Measurements from ENCODE around the gene HARBI1. TPM values are rescaled to one million over a fixed set of nuclear protein-coding genes. Genes with fewer than 3 reads are reported as not detected.

HARBI1 gene
- total and polyA plus RNA-seq, 9 of the 15 experiments (the other 6 are each of a cell fraction or from before 2014, with no cell fraction given): 3.5 to 8.4 (median 5.5) TPM

GRCh38 chr11:46593550-46594373 lies 23.3 kb downstream of the HARBI1 start, which contains the start of gene AMBRA1 (continued):
- 0 out of 2 replicates have a peak, but pooled peaks have one; percentile 23 for TF ChIP-seq SMAD3 (CRISPR knock-in tag; conservative IDR thresholded peaks at IDR 0.05)
- TF ChIP-seq ZNF140 (CRISPR knock-in tag; IDR thresholded peaks at IDR 0.05): no peak
- TF ChIP-seq FOSL1 (tag; conservative IDR thresholded peaks at IDR 0.05): 0 out of 2 replicates have a peak, but pooled peaks have one; percentile 34
- TF ChIP-seq ZNF197 (CRISPR knock-in tag; IDR thresholded peaks at IDR 0.05; ENCODE audit: low read depth): no peak
- TF ChIP-seq SNAPC5 (CRISPR knock-in tag; IDR thresholded peaks at IDR 0.05): no peak
- no peak for TF ChIP-seq HNRNPH1 (optimal IDR thresholded peaks at IDR 0.05; ENCODE audit: low read depth, low read length)
- 0 out of 4 replicates have a peak, but pooled peaks of 1 of the 2 experiments have one; percentile 54 for TF ChIP-seq KDM4B (IDR thresholded peaks at IDR 0.05; ENCODE audit: borderline replicate concordance in 2 of 2, low read depth in 1 of 2)
- no peak for TF ChIP-seq SNIP1 (IDR thresholded peaks at IDR 0.05; ENCODE audit: low read depth)
- TF ChIP-seq EWSR1 (IDR thresholded peaks at IDR 0.05; ENCODE audit: borderline replicate concordance, low read depth, partially characterized antibody): no peak
- no peak for TF ChIP-seq CHD2 (IDR thresholded peaks at IDR 0.05; ENCODE audit: low read depth, low read length)
- TF ChIP-seq HDAC3 (IDR thresholded peaks at IDR 0.05; ENCODE audit: borderline replicate concordance, partially characterized antibody): peak; percentile 50
- TF ChIP-seq SUPT5H (IDR thresholded peaks at IDR 0.05): peak; percentile 80
- no peak for TF ChIP-seq ATF2 (CRISPR knock-in tag; IDR thresholded peaks at IDR 0.05)
- TF ChIP-seq ARID3A (IDR thresholded peaks at IDR 0.05; ENCODE audit: borderline replicate concordance, low read depth, low read length): 0 out of 2 replicates have a peak, but pooled peaks have one; percentile 77
- TF ChIP-seq POLR2H (tag; IDR thresholded peaks at IDR 0.05; ENCODE audit: low read depth): 0 out of 2 replicates have a peak, but pooled peaks have one; percentile 59
- TF ChIP-seq PML (IDR thresholded peaks at IDR 0.05; ENCODE audit: low read length): peak; percentile 46; the same call in 1 of the 2 replicates
- peak; percentile 54; the same call in 1 of the 2 replicates for TF ChIP-seq HDAC2 (IDR thresholded peaks at IDR 0.05)
- TF ChIP-seq MAZ (CRISPR knock-in tag; conservative IDR thresholded peaks at IDR 0.05 in 1 of 2, IDR thresholded peaks at IDR 0.05 in 1 of 2): peak in 1 of 2 experiments; percentile 60
- peak; percentile 28; the same call in 1 of the 2 replicates for TF ChIP-seq TAF7 (tag; IDR thresholded peaks at IDR 0.05)
- TF ChIP-seq MTA1 (IDR thresholded peaks at IDR 0.05; ENCODE audit: borderline replicate concordance): peak; percentile 71; the same call in 1 of the 2 replicates
- TF ChIP-seq NR2C1 (IDR thresholded peaks at IDR 0.05): peak; percentile 34; the same call in 1 of the 2 replicates
- peak; percentile 53; the same call in 1 of the 2 replicates for TF ChIP-seq NR2C1 (tag; IDR thresholded peaks at IDR 0.05)
- 0 out of 2 replicates have a peak, but pooled peaks have one; percentile 6 for TF ChIP-seq MITF (IDR thresholded peaks at IDR 0.05)

Measured in K562 (cell line).